Measurements from ENCODE around the gene NGDN.
A peak's percentile ranks its signal among the peaks of the same experiment; 100 is the strongest.
"Not testable (repeated sequence)": the region's sequence is repeated elsewhere in the genome, so short reads cannot be mapped to it uniquely, and the experiment has no call there.

The NGDN gene

DNA sequence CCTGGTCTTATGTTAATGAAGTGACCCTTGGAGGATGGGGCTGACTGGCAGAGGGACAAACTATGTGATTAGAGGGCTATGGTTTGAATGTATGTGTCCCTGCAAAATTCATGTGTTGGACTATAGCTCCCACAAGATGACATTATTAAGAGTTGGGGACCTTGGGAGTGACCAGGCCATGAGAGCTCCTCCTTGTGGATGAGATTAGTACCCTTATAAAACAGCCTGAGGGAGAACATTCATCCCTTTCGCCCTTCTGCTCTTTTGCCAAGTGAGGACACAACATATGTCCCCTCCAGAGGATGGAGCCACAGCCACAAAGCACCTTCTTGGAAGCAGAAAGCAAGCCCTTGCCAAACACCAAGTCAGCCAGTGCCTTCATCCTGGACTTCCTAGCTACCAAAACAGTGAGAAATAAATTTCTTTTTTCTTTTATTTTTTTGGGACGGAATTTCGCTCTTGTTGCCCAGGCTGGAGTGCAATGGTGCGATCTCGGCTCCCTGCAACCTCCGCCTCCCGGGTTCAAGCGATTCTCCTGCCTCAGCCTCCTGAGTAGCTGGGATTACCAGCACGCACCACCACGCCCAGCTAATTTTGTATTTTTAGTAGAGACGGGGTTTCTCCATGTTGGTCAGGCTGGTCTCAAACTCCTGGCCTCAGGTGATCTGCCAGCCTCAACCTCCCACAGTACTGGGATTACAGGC, 12.5 kb upstream of the NGDN start:
- TF ChIP-seq, protein P1, sequence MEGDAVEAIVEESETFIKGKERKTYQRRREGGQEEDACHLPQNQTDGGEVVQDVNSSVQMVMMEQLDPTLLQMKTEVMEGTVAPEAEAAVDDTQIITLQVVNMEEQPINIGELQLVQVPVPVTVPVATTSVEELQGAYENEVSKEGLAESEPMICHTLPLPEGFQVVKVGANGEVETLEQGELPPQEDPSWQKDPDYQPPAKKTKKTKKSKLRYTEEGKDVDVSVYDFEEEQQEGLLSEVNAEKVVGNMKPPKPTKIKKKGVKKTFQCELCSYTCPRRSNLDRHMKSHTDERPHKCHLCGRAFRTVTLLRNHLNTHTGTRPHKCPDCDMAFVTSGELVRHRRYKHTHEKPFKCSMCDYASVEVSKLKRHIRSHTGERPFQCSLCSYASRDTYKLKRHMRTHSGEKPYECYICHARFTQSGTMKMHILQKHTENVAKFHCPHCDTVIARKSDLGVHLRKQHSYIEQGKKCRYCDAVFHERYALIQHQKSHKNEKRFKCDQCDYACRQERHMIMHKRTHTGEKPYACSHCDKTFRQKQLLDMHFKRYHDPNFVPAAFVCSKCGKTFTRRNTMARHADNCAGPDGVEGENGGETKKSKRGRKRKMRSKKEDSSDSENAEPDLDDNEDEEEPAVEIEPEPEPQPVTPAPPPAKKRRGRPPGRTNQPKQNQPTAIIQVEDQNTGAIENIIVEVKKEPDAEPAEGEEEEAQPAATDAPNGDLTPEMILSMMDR (IDR thresholded peaks at IDR 0.05; ENCODE audit: insufficient read depth, low read length, poor library complexity, severe bottlenecking), result peak; percentile 38
- not testable (repeated sequence) for H3K36me3 ChIP-seq (ENCODE audit: control insufficient read depth, insufficient read depth, low read length); H3K4me3 ChIP-seq (replicated peaks; ENCODE audit: low read depth, low read length); DNase-seq (ENCODE audit: extremely low read depth, insufficient read length); H3K27me3 ChIP-seq (replicated peaks; ENCODE audit: control insufficient read depth, insufficient read depth, low read length)

DNA sequence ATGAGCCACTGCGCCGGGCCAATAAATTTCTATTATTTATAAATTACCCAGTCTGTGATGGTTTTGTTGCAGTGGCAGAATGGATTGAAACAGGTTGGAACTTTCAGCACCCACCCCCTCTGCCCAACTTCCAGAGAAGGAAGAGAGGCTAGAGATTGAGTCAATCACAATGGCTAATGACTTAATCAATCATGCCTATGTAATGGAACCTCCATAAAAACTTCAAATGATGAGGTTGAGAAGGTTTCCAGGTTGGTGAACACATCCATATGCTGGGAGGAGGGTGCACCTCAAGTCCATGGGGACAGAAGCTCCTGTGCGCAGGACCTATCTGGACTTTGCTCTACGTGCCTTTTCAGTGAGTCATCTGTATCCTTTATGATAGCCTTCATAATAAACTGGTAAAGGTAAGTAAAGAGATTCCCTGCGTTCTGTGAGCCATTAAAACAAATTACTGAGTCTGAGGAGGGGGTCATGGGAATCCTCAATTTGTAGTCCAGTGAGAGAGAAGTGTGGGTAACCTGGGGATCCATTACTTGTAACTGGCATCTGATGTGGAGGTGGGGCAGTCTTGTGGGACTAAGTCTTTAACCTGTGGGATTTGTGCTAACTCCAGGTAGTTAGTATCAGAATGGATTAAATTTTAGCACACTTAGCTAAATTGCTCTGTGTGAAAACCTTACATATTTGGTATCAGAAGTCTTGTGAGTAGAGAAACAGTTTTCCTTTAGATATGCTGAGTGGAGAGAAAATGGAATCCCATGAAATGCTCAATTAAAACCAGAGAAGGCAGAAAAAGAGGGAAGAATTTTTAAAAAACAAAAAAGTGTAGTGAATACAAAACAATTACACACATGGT, 11.7 kb upstream of the NGDN start:
- Histone ChIP-seq H3K36me3 (ENCODE audit: control insufficient read depth, insufficient read depth, low read length) (no peaks in the 10 kb centered on the region), H3K4me3 (replicated peaks; ENCODE audit: low read depth, low read length) (no peak overlapping the region), H3K27me3 (replicated peaks; ENCODE audit: control insufficient read depth, insufficient read depth, low read length) (no peaks in the 10 kb centered on the region)
- no peak for DNase-seq (ENCODE audit: extremely low read depth, insufficient read length)
- TF ChIP-seq, protein P1 (IDR thresholded peaks at IDR 0.05; ENCODE audit: insufficient read depth, low read length, poor library complexity, severe bottlenecking), result no peak

DNA sequence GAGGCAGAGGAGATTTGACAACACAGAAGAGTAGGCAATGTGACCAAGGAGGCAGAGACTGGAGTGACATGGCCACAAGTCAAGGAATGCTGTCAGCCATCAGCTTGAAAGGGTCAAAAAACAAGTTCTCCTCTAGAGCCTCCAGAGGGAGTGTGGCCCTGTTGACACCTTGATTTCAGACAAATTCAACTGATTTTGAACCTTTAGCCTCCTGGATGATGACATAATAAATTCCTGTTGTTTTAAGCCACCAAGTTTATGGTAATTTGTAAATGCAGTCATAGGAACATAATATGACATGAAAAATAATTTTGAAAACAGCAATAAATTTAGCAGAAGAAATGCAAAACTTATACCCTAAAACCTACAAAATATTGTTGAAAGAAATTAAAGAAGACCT, 8.5 kb upstream of the NGDN start:
- Histone ChIP-seq H3K4me3 (replicated peaks; ENCODE audit: low read depth, low read length) (no peak overlapping the region), H3K27me3 (replicated peaks; ENCODE audit: control insufficient read depth, insufficient read depth, low read length) (no peaks in the 10 kb centered on the region), H3K36me3 (ENCODE audit: control insufficient read depth, insufficient read depth, low read length) (no peaks in the 10 kb centered on the region)
- TF ChIP-seq, protein P1 (IDR thresholded peaks at IDR 0.05; ENCODE audit: insufficient read depth, low read length, poor library complexity, severe bottlenecking), result no peak
- DNase-seq (ENCODE audit: extremely low read depth, insufficient read length), result no peak

DNA sequence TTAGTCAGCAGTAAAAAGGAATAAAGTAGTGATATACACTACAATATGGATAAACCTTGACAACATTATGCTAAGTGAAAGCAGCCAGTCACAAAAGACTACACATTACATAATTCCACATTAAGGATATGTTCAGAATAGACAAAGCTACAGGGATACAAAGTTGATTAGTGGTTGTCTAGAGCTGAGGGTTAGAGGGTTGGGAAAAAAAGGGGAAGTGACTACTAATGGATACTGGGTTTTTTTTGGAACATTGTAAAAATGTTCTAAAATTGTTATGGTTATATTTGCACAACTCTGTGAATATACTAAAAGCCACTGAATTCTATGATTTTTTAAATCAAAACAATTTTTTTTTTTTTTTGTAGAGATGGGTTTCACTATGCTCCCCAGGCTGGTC, 4.8 kb upstream of the NGDN start:
- H3K4me3 ChIP-seq (replicated peaks; ENCODE audit: low read depth, low read length), result no peak overlapping the region
- DNase-seq (ENCODE audit: extremely low read depth, insufficient read length), result no peak
- H3K36me3 ChIP-seq (ENCODE audit: control insufficient read depth, insufficient read depth, low read length), result no peaks in the 10 kb centered on the region
- TF ChIP-seq, protein P1 (IDR thresholded peaks at IDR 0.05; ENCODE audit: insufficient read depth, low read length, poor library complexity, severe bottlenecking), result no peak
- no peaks in the 10 kb centered on the region for H3K27me3 ChIP-seq (replicated peaks; ENCODE audit: control insufficient read depth, insufficient read depth, low read length)

DNA sequence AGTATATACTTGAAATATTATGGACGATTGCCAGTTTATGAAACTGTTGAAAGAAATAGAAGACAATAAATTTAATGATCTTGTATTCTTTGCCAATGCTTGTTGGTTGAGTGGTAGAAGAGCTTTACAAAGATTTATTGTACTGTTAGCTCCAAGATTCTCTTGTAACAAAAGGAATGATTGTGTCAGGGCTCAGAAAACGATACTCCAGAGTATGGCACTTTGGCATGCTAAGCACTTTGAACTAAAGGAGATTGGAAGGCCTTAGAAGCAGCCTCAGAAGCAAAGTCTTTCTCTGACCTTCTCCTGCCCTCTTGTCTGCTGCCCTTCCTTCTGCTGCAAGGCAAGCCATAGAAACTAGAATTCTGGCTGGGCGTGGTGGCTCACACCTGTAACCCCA, 4.2 kb upstream of the NGDN start:
- TF ChIP-seq, protein P1 (IDR thresholded peaks at IDR 0.05; ENCODE audit: insufficient read depth, low read length, poor library complexity, severe bottlenecking), result no peak

More for the DNA sequence above, 4.2 kb upstream of the NGDN start:
- no peak for DNase-seq (ENCODE audit: extremely low read depth, insufficient read length)
- Histone ChIP-seq H3K27me3 (replicated peaks; ENCODE audit: control insufficient read depth, insufficient read depth, low read length) (no peaks in the 10 kb centered on the region), H3K36me3 (ENCODE audit: control insufficient read depth, insufficient read depth, low read length) (no peaks in the 10 kb centered on the region), H3K4me3 (replicated peaks; ENCODE audit: low read depth, low read length) (no peak overlapping the region)
